GM18511 (cell line): ENCODE data around the gene PTPRT.

ENCODE experiments used
- ATAC-seq: cut with Tn5 transposase; IDR thresholded peaks from one replicate; pipeline ENCODE4 v1.9.1; 2021; ENCODE audit warnings: mild to moderate bottlenecking, moderate library complexity; ENCODE audit not compliant: unreplicated experiment

PTPRT gene

DNA sequence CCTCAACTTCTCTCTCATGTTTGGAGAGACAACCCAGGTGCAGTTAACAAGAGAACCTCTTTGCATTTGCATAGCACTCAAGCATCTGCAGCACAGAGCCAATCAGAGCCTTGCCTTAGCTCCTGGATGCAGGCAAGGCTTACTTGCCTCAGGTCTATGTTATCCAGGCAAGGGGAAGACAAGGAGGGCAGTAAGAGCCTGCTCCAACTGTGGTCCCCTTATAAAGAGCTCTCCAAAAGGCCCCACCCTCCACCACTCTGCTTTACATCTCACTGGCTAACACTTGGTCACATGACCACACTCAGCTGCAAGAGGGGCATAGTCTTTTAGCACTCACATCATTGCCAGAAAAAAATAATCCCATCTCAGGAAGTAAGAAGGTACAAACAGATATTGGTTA is 540.0 kb downstream of the PTPRT start:
- ATAC-seq: no peak

- ATAC-seq: no peak
These were observed 543.5 kb downstream of the PTPRT start for GRCh38 chr20:42646250-42646649.

DNA sequence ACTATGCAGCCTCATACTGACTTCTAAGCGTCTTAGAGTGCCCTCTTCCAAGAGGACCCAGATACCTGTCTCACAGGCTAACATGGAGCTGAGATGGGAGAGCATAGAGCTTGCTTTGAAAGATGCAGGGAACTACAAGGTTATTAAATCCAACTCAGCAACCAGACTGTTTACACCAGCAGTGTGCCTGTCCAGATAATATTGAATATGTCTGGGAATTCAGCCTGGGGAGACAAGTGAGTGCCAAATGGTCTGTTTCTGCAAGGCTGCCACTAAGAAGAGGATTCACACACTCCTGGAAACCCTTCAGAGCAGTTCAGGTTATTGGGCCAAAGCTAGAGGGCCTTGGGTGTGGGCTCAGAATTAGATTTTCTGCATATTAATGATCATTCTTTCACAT is 547.8 kb downstream of the PTPRT start:
- ATAC-seq: no peak

GRCh38 chr20:42639140-42639539 is 550.6 kb downstream of the PTPRT start:
- no peak for ATAC-seq

DNA sequence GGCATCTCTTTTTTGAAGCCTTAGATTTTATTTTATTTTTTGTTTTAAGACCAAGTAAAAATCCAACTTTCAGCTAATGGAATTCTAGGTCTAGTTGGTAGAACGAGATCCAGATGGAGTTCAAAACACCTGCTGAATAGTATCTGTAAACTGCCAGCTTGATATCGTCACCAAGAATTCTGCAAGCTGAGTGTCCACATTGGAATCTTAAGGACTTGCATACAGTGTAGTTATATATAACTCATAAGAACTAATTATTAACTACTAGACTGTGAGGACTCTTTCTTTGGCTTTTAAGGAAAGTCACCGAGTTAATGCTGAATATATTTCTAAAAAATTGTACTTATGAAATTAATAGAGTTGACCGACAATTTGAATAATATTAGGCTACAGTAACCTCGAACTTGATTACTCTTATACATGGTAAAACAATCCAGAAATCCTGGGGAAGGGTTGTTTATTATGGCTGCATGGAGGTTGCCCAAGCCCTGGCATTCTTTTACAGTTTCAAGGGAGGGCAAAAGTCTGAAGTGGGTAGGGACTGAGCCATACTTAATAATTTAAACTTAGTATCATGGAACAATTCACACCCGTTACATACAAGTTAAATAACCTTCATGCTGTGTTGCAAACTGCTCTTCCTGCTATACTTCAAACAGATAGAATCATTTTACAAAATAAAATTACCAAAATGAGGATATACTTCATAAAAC is 553.9 kb downstream of the PTPRT start:
- ATAC-seq: no peak

DNA sequence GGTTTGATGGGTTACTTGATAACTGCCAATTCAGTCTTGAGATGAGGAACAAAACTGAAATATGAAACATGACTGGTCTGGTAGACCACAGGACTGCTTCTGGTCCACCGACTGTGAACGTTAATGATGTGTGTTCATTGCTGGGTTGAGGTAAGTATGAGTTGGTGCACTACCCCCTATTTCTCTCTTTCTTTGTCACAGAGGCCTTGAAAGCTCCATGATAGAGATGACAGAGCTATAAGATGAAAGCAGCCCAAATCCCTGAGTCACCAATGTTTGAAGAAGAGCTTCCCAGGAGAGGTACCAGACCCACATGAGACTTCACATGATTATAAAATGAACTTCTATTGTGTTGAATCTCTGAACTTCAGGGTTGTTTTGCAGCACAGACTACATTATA is 555.5 kb downstream of the PTPRT start:
- ATAC-seq: no peak

GRCh38 chr20:42628683-42629082 is 561.0 kb downstream of the PTPRT start:
- ATAC-seq: no peak

- ATAC-seq: no peak
These were observed 576.6 kb downstream of the PTPRT start for GRCh38 chr20:42613076-42613475.

GRCh38 chr20:42611889-42612837 is 577.5 kb downstream of the PTPRT start:
- no peak for ATAC-seq

DNA sequence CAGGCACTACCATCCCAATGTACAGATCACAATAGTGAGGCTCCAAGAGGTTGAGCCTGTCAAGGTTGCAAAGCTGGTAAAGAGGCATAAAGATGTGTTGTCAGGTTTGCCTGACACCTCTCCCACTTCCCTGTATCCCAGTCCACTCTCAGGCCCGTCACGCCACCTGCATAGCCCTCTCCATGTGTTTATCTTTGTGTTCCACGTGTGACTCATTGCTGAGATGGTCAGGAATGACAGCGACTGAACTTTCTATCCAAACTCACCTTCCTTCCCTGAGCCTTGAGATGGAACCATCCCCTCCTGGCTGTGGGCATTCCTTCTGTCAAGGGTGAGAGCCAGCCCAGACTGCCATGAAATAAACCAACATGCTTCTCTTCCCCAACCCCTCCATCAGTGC is 578.3 kb downstream of the PTPRT start:
- no peak for ATAC-seq

DNA sequence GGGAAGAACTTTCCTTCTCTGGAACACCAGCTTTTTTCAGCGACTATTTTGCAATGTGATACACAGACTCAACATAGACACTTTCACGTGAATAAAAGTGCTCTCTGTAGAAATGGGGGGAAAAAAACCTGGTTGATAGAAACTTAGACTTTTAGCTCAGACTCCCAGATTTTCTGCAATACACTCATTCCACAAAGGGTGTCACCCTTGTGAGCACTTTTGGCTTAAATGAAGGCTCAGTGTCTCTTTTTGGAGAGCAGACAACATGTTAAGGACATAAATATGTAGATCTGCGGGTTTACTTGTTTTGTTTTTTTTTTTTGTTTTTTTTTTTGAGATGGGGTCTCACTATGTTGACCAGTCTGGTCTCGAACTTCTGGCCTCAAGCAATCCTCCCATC is 579.6 kb downstream of the PTPRT start:
- ATAC-seq: no peak

DNA sequence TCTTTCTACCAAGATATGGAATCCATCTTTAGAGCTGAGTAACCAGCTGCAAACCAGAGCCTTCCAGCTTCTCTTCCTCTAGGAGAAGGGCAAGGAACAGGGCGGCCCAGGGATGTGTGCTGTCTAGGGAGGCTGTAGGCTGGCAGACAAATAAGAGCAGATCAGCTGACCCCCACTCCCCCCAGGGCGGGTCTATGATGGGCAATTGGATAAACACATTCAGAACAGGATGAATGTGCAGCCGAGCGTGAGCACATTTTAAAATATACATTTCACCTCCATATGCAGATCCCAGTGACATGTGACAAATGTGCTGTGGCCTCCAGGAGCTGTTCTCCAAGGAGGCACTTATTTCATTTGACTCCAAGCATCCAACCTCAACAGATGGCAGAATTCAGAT is 580.1 kb downstream of the PTPRT start:
- no peak for ATAC-seq

GRCh38 chr20:42604998-42605956 is 584.4 kb downstream of the PTPRT start:
- no peak for ATAC-seq

DNA sequence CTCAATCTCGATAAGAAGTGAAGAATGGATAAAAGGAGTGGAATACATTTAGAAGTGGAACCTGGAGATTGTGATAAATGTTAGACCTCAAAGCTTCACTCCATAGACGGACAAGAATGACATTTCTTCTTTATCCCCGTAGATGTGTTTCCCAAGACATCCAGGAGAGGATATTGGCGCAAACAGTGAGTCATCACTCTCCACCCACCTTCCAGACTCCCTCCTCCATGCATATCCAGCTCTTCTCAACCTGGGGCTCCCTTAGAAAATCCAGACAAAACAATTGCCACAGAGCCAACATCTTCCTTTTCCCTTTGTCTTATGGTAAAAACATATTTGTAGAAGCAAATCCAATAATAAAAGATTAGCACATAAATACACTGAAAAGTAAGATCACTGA is 586.1 kb downstream of the PTPRT start:
- ATAC-seq: no peak

GRCh38 chr20:42598581-42598980 is 591.1 kb downstream of the PTPRT start:
- no peak for ATAC-seq

DNA sequence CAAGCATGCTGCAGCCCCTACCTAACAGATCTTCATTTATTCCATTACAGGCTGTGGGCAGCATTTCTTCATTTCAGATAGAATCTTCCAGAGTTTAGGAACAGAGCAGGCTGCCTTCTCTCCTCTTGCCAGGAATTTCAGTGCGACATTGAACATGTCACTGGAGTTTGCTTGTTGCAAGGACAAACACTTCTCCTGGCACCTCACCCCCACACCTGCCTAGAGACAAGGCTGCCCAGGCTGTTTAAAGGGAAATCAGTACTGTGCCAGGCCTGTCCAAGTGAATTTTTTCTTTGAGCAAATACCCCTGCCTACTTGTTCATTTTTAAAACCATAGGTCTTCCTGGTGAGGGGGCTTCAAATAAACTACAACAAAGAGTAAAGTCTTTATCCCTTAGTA is 594.1 kb downstream of the PTPRT start:
- no peak for ATAC-seq

- ATAC-seq: no peak
These were observed 595.0 kb downstream of the PTPRT start for GRCh38 chr20:42594659-42595058.

GRCh38 chr20:42594011-42594410 is 595.7 kb downstream of the PTPRT start:
- ATAC-seq: no peak

GRCh38 chr20:42589976-42590639 is 599.6 kb downstream of the PTPRT start:
- ATAC-seq: no peak

DNA sequence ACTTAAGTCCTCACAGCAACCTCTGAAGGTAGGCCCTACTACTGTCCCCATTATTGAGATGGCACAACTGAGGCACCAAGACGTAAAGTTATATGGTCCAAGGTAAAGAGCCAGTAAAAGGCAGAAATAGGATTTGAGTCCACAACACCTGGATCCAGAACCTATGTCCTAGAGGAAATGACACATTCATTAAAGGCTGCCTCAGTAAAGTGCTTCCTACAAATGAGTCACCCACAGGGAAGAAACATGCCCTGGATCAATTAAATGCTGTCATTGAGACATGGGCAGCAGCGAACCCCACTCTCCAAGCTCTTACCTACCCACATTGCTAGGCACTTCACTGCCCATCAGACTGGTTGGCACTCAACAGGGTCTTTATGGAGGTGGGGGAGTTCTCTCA is 600.9 kb downstream of the PTPRT start:
- ATAC-seq: no peak

DNA sequence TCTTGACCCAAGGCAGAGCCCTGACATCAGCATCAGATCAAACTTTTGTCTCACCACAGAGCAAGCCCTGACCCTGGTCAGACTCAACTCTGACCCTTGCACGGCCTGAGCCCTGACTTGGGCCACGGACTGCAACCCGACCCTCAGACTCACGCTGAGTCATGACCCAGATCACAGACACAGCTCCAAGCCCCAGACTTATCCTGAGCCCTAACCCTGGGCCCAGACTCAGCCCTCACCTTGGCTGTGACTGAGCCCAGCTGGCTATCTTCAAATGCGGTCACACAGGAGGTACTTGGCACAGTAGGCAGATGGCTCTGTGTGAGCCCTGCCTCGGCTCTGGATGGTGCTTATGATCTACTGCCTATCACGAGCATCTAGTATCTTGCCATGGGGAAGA is 602.3 kb downstream of the PTPRT start:
- no peak for ATAC-seq
